Nephron (organoid): ENCODE data around the gene PPP2R2D.

ENCODE experiments used
- H3K27ac Mint-ChIP-seq, 3 experiments: 2 replicates each; pipeline ENCODE4 v1.8.0; 2020; ENCODE audit warnings: mixed read lengths in 3 of 3, mild to moderate bottlenecking in 2 of 3, moderate library complexity in 1 of 3
- H3K27me3 Mint-ChIP-seq: 2 replicates; pipeline ENCODE4 v1.8.0; 2021; ENCODE audit warnings: low read depth, mild to moderate bottlenecking, moderate library complexity, mixed read lengths
- H3K36me3 Mint-ChIP-seq: 2 replicates; pipeline ENCODE4 v1.8.0; 2020; ENCODE audit warnings: low read depth, mixed read lengths
- H3K4me1 Mint-ChIP-seq: 2 replicates; pipeline ENCODE4 v1.8.0; 2020; ENCODE audit warnings: mixed read lengths
- H3K4me3 Mint-ChIP-seq, 3 experiments: 2 replicates each; pipeline ENCODE4 v1.8.0; 2020; ENCODE audit warnings: mild to moderate bottlenecking in 3 of 3, mixed read lengths in 3 of 3, moderate library complexity in 2 of 3
- H3K9me3 Mint-ChIP-seq: 2 replicates; pipeline ENCODE4 v1.8.0; 2020; ENCODE audit warnings: mixed read lengths
- CTCF ChIP-seq, 3 experiments: fragments of 200-600 bp; sonication (generic); IDR thresholded peaks; one replicate each; pipeline ENCODE4 v1.5.0; 2021; ENCODE audit warnings: antibody characterized with exemption in 3 of 3; ENCODE audit not compliant: unreplicated experiment in 3 of 3

Gene PPP2R2D

GRCh38 chr10:131896403-131896802 lies 4.4 kb upstream of the PPP2R2D start:
- Mint-ChIP-seq H3K27me3 (peaks cover 69% of the 10 kb centered on the region), H3K9me3 (no peaks in the 10 kb centered on the region), H3K27ac (no peak overlapping the region), H3K4me3 (no peak overlapping the region), H3K4me1 (peaks cover 5% of the 10 kb centered on the region), H3K36me3 (no peaks in the 10 kb centered on the region)
- TF ChIP-seq CTCF (IDR thresholded peaks at IDR 0.05; ENCODE audit: unreplicated experiment in 3 of 3): no peak

GRCh38 chr10:131897297-131897899 lies 3.4 kb upstream of the PPP2R2D start:
- no peaks in the 10 kb centered on the region for H3K9me3 Mint-ChIP-seq
- no peak for TF ChIP-seq CTCF (IDR thresholded peaks at IDR 0.05; ENCODE audit: unreplicated experiment in 3 of 3)
- H3K27me3 Mint-ChIP-seq: peaks cover 61% of the 10 kb centered on the region
- H3K27ac Mint-ChIP-seq: no peak overlapping the region
- H3K36me3 Mint-ChIP-seq: no peaks in the 10 kb centered on the region
- H3K4me3 Mint-ChIP-seq: peak overlapping the region in 2 of 3 experiments; percentile 22 to 51
- peaks cover 13% of the 10 kb centered on the region for H3K4me1 Mint-ChIP-seq

GRCh38 chr10:131898061-131898460 lies 2.7 kb upstream of the PPP2R2D start:
- TF ChIP-seq CTCF (IDR thresholded peaks at IDR 0.05; ENCODE audit: unreplicated experiment in 3 of 3): no peak
- no peaks in the 10 kb centered on the region for H3K36me3 Mint-ChIP-seq
- no peaks in the 10 kb centered on the region for H3K9me3 Mint-ChIP-seq
- H3K27ac Mint-ChIP-seq: no peak overlapping the region
- peak overlapping the region in 2 of 3 experiments; percentile 22 to 47 for H3K4me3 Mint-ChIP-seq
- H3K4me1 Mint-ChIP-seq: peaks cover 16% of the 10 kb centered on the region
- H3K27me3 Mint-ChIP-seq: peaks cover 54% of the 10 kb centered on the region

- H3K4me3 Mint-ChIP-seq: peak overlapping the region; percentile 90 to 91 (median 91)
- peaks cover 20% of the 10 kb centered on the region for H3K4me1 Mint-ChIP-seq
- no peak for TF ChIP-seq CTCF (IDR thresholded peaks at IDR 0.05; ENCODE audit: unreplicated experiment in 3 of 3)
- H3K27me3 Mint-ChIP-seq: peaks cover 47% of the 10 kb centered on the region
- no peaks in the 10 kb centered on the region for H3K9me3 Mint-ChIP-seq
- peaks cover 4% of the 10 kb centered on the region for H3K36me3 Mint-ChIP-seq
- H3K27ac Mint-ChIP-seq: no peak overlapping the region
These were observed 2.1 kb upstream of the PPP2R2D start for GRCh38 chr10:131898713-131899112.

GRCh38 chr10:131899116-131899690 lies 1.6 kb upstream of the PPP2R2D start:
- Mint-ChIP-seq H3K9me3 (no peaks in the 10 kb centered on the region), H3K27me3 (peaks cover 43% of the 10 kb centered on the region), H3K36me3 (peaks cover 4% of the 10 kb centered on the region), H3K4me1 (peaks cover 21% of the 10 kb centered on the region), H3K4me3 (peak overlapping the region; percentile 90 to 91 (median 91)), H3K27ac (peak overlapping the region in 1 of 3 experiments; percentile 75)
- TF ChIP-seq CTCF (IDR thresholded peaks at IDR 0.05; ENCODE audit: unreplicated experiment in 3 of 3): no peak
